GM08714 (cell line): ENCODE data around the gene TLR8.
"Not testable (repeated sequence)": the region's sequence is repeated elsewhere in the genome, so short reads cannot be mapped to it uniquely, and the experiment has no call there.

Source experiments
- H3K4me3 ChIP-seq: fragments of 200-500 bp; sonication (Bioruptor generic); 2 replicates; pipeline ENCODE4 v1.5.1; 2014; ENCODE audit warnings: mild to moderate bottlenecking, low read length, inconsistent platforms
- ZNF274 ChIP-seq: IDR thresholded peaks from 2 replicates; pipeline ENCODE4 v1.6.1; 2012; ENCODE audit warnings: mild to moderate bottlenecking, low read depth, low read length

The TLR8 gene

GRCh38 chrX:12958461-12958860, 52.0 kb downstream of the TLR8 start:
- TF ChIP-seq ZNF274: no peak

GRCh38 chrX:12961196-12961718, 54.8 kb downstream of the TLR8 start:
- TF ChIP-seq ZNF274: no peak
- H3K4me3 ChIP-seq: no peak overlapping the region

More at GRCh38 chrX:12958461-12958860, 52.0 kb downstream of the TLR8 start:
- H3K4me3 ChIP-seq: no peak overlapping the region; the same call in 1 of the 2 replicates

GRCh38 chrX:12962041-12962504, 55.7 kb downstream of the TLR8 start:
- no peak overlapping the region for H3K4me3 ChIP-seq

GRCh38 chrX:12963210-12963850, 56.9 kb downstream of the TLR8 start:
- not testable (repeated sequence) for H3K4me3 ChIP-seq

More at GRCh38 chrX:12962041-12962504, 55.7 kb downstream of the TLR8 start:
- no peak for TF ChIP-seq ZNF274

- H3K4me3 ChIP-seq: no peak overlapping the region
- TF ChIP-seq ZNF274: no peak
Measured at GRCh38 chrX:12965131-12965940, 58.9 kb downstream of the TLR8 start.

- TF ChIP-seq ZNF274: no peak
- no peak overlapping the region for H3K4me3 ChIP-seq
Measured at GRCh38 chrX:12966151-12966550, 59.7 kb downstream of the TLR8 start.

- no peak for TF ChIP-seq ZNF274
- H3K4me3 ChIP-seq: no peak overlapping the region
Measured at GRCh38 chrX:12967711-12968465, 61.5 kb downstream of the TLR8 start.

- no peak for TF ChIP-seq ZNF274
- H3K4me3 ChIP-seq: peak overlapping the region; percentile 21; the same call in 1 of the 2 replicates
Measured at GRCh38 chrX:12970691-12971202, 64.3 kb downstream of the TLR8 start.

GRCh38 chrX:12971282-12972003, 65.0 kb downstream of the TLR8 start:
- H3K4me3 ChIP-seq: peak overlapping the region; percentile 21; the same call in 1 of the 2 replicates
- no peak for TF ChIP-seq ZNF274

- H3K4me3 ChIP-seq: no peak overlapping the region
- TF ChIP-seq ZNF274: no peak
Measured at GRCh38 chrX:12972243-12972642, 65.8 kb downstream of the TLR8 start.
